Upper lobe of right lung (tissue), 1 donor: ENCODE results near the gene EIF4E2. TPM values are rescaled to one million over a fixed set of nuclear protein-coding genes. Genes with fewer than 3 reads are reported as not detected.

Source experiments
- ATAC-seq: fragments of 200-7000 bp; cut with Tn5 transposase; one replicate; pipeline ENCODE4 v1.9.1; 2020; ENCODE audit warnings: mild to moderate bottlenecking, moderate library complexity
- DNase-seq: peaks from one replicate; pipeline ENCODE4 v3.0.0-alpha.2; 2020
- H3K27ac ChIP-seq: fragments of 200-600 bp; one replicate; pipeline ENCODE4 v1.8.0; 2022
- H3K27me3 ChIP-seq: fragments of 200-600 bp; one replicate; pipeline ENCODE4 v1.8.0; 2022; ENCODE audit warnings: mild to moderate bottlenecking
- H3K36me3 ChIP-seq: fragments of 200-600 bp; one replicate; pipeline ENCODE4 v1.8.0; 2022
- H3K4me1 ChIP-seq: fragments of 200-600 bp; one replicate; pipeline ENCODE4 v1.8.0; 2022
- H3K4me3 ChIP-seq: fragments of 200-600 bp; one replicate; pipeline ENCODE4 v1.8.0; 2022; ENCODE audit warnings: mild to moderate bottlenecking
- H3K9me3 ChIP-seq: fragments of 200-600 bp; one replicate; pipeline ENCODE4 v1.8.0; 2022
- CTCF ChIP-seq: fragments of 200-600 bp; IDR thresholded peaks from one replicate; pipeline ENCODE4 v1.8.0; 2022; ENCODE audit warnings: antibody characterized with exemption
- intact Hi-C: fragments of 100-400 bp; cut with DNase I; formaldehyde crosslinking; loops from one replicate; pipeline ENCODE4 v1.11.0; 2022
- total RNA-seq: library from RNA; stranded (reverse); fragmentation: NEBNext Ultra II Directional; extraction: Animal tissue kit (Norgen Biotek cat#: 25700); gene quantifications from one replicate; pipeline ENCODE4 v1.2.1, GENCODE V29; 2021
- donor health status: DM: no; HTN: yes; CAD: no; lungs with severe emphysema.

EIF4E2 gene
- total RNA-seq, 1 donor from 2014 or later: 68.0 TPM

- peak; percentile 40 for ATAC-seq
These were observed 36.5 kb downstream of the EIF4E2 start for GRCh38 chr2:232586943-232587505.

DNA sequence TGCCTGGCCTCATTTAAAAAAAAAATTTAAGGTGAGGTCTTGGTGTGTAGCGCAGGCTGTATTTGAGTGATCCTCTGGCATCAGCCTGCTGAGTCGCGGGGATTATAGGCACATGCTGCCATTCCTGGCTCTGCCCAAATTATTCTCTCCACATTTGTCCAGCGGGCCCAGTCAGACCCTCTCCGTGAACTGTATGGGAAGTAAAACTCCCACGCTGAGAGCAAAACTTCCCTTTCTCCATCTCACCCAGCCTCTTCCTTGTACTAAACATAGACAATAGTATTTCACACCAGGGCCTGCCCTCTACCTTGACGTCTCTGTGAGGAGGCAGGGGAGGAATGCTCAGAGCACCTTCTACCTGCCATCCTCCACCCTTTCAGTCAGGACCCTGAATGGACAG lies 37.0 kb downstream of the EIF4E2 start:
- Histone ChIP-seq H3K4me1 (no peaks in the 10 kb centered on the region), H3K27ac (no peak overlapping the region), H3K9me3 (no peaks in the 10 kb centered on the region), H3K27me3 (no peaks in the 10 kb centered on the region), H3K4me3 (no peak overlapping the region), H3K36me3 (no peaks in the 10 kb centered on the region)
- DNase-seq: no peak
- TF ChIP-seq CTCF: no peak
- intact Hi-C loops: no loop called here
- ATAC-seq: peak; percentile 66

More at GRCh38 chr2:232586943-232587505, 36.5 kb downstream of the EIF4E2 start:
- Histone ChIP-seq H3K4me1 (no peaks in the 10 kb centered on the region), H3K27me3 (no peaks in the 10 kb centered on the region), H3K4me3 (no peak overlapping the region), H3K9me3 (no peaks in the 10 kb centered on the region), H3K36me3 (peaks cover 1% of the 10 kb centered on the region), H3K27ac (no peak overlapping the region)
- no peak for TF ChIP-seq CTCF
- intact Hi-C loops: no loop called here
- no peak for DNase-seq

DNA sequence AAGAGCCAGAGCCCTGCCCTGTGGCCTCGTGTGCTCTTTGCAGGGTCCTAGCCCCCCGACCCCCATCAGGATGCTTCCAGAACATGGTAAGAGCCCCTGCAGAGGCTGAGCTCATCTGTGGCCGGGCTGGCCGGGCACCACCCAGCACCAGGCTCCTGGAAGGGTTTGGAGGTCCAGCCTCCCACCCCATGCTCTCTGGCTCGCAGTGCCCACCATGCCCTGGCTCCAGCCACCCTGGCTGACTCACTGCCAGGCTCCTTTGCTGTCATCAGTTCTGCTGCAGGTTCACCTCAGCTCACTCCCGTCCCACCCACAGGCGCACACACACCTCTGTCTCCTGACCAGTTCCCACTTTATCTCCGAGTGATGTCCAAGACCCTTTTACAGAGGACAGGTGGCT lies 37.5 kb downstream of the EIF4E2 start:
- Histone ChIP-seq H3K4me1 (no peaks in the 10 kb centered on the region), H3K27me3 (no peaks in the 10 kb centered on the region), H3K36me3 (no peaks in the 10 kb centered on the region), H3K4me3 (no peak overlapping the region), H3K9me3 (no peaks in the 10 kb centered on the region), H3K27ac (no peak overlapping the region)
- DNase-seq (no peak), ATAC-seq (peak; percentile 3)
- no peak for TF ChIP-seq CTCF
- intact Hi-C loops: no loop called here

DNA sequence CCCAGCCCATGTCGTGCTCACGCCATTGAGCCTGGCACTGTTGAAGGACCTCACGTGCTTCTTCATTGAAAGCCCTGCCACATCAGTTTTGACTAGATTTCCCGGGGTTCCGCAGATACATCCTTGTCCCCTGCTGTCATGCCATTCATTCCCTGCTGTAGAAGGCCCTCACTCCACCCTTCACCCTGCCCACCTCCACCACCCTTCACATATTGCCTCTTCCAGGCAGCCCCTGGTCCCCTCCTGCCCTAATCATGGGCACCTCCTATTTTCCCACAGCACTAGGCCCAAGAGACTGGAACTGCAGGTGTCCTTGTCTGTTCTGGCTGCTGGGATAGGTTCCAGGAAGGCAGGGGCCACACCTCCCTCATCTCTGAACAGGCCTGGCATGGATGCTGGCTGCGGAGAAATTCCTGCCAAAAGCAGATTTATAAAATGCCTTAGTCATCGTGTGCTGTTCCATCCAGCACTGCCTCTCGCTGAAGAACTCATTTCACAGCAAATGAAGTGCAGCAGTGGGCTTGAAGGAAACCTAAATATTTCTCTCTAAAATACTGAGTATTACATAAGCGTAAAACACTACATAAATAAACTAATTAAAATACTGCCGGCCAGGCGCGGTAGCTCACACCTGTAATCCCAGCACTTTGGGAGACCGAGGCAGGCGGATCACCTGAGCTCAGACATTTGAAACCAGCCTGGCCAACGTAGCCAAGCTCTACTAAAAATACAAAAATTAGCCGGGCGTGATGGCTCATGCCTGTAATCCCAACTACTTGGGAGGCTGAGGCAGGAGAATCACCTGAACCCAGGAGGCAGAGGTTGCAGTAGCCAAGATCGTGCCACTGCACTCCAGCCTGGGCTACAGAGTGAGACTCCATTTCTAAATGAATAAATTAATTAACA lies 38.4 kb downstream of the EIF4E2 start:
- Histone ChIP-seq H3K27me3 (no peaks in the 10 kb centered on the region), H3K9me3 (no peaks in the 10 kb centered on the region), H3K36me3 (no peaks in the 10 kb centered on the region), H3K4me3 (no peak overlapping the region), H3K27ac (no peak overlapping the region), H3K4me1 (no peaks in the 10 kb centered on the region)
- TF ChIP-seq CTCF: no peak
- intact Hi-C loops: no loop called here
- ATAC-seq (peak; percentile 73), DNase-seq (peak; percentile 72)

DNA sequence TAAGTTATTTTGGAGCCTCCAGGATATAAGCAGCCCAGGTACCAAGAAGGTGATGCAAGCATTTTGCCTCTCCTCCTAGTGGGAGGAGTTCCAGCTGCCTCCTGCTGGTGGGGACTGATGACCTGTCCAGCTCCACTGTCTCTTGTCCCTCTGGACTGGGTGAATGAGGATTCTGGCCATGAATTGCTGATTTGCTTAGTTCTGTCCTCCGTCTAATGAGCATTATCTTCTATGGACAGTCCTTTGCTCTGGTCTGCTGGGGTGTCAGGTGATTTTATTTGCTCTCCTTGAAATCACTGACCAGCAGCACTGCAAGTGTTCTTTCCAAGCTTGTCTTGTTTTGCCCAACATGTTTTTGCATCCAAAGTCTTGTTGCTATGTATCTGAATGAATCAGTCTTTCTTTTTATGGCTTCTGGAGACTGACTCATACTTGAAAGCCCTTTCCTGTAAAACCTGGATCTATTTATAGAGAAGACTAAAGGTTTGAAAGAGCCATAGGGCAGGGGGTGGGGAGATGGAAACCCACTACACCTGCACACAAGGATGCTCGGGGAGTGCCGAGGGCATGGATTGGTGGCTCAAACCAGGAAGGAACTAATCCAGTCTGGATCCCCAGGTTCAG lies 42.4 kb downstream of the EIF4E2 start:
- intact Hi-C loops: no loop called here
- Histone ChIP-seq H3K27ac (no peak overlapping the region), H3K9me3 (no peaks in the 10 kb centered on the region), H3K36me3 (no peaks in the 10 kb centered on the region), H3K4me1 (no peaks in the 10 kb centered on the region), H3K27me3 (no peaks in the 10 kb centered on the region), H3K4me3 (no peak overlapping the region)
- TF ChIP-seq CTCF: no peak
- ATAC-seq: peak; percentile 41
- no peak for DNase-seq
